H9 (cell line): ENCODE results near the gene ZBTB49. TPM values are rescaled to one million over a fixed set of nuclear protein-coding genes. Genes with fewer than 3 reads are reported as not detected.
"Not testable (repeated sequence)": the region's sequence is repeated elsewhere in the genome, so short reads cannot be mapped to it uniquely, and the experiment has no call there.

Experiments
- DNase-seq: peaks from one replicate; pipeline ENCODE4 v3.0.0-alpha.2; 2017
- H2AFZ ChIP-seq: one replicate; pipeline ENCODE4 v1.6.1; 2013; ENCODE audit warnings: mild to moderate bottlenecking, low read length, control low read depth, moderate library complexity
- H2AK5ac ChIP-seq: 2 replicates; pipeline ENCODE4 v1.6.1; 2013; ENCODE audit warnings: low read length, control low read depth, mixed read lengths; ENCODE audit not compliant: insufficient read length
- H2BK120ac ChIP-seq: one replicate; pipeline ENCODE4 v1.6.1; 2013; ENCODE audit warnings: low read depth, mild to moderate bottlenecking, low read length, control low read depth, inconsistent platforms; ENCODE audit not compliant: poor library complexity, severe bottlenecking
- H2BK12ac ChIP-seq: 2 replicates; pipeline ENCODE4 v1.6.1; 2013; ENCODE audit warnings: low read length, control low read depth, mixed read lengths, low read depth; ENCODE audit not compliant: insufficient read length
- H2BK15ac ChIP-seq: 2 replicates; pipeline ENCODE4 v1.6.1; 2013; ENCODE audit warnings: low read depth, low read length, control low read depth
- H2BK20ac ChIP-seq: one replicate; pipeline ENCODE4 v1.6.1; 2013; ENCODE audit warnings: low read depth, mild to moderate bottlenecking, low read length, control low read depth, inconsistent platforms; ENCODE audit not compliant: poor library complexity, severe bottlenecking
- H2BK5ac ChIP-seq: 2 replicates; pipeline ENCODE4 v1.6.1; 2013; ENCODE audit warnings: low read length, control low read depth, mixed read lengths; ENCODE audit not compliant: insufficient read length
- H3K14ac ChIP-seq: 2 replicates; pipeline ENCODE4 v1.6.1; 2013; ENCODE audit warnings: low read length, control low read depth; ENCODE audit not compliant: insufficient read depth
- H3K18ac ChIP-seq: 2 replicates; pipeline ENCODE4 v1.6.1; 2013; ENCODE audit warnings: low read depth, mild to moderate bottlenecking, mixed read lengths, low read length, control low read depth; ENCODE audit not compliant: insufficient read length
- H3K23ac ChIP-seq: 2 replicates; pipeline ENCODE4 v1.6.1; 2013; ENCODE audit warnings: low read length, control low read depth, mixed read lengths, low read depth; ENCODE audit not compliant: insufficient read length
- H3K23me2 ChIP-seq: 2 replicates; pipeline ENCODE4 v1.6.1; 2013; ENCODE audit warnings: low read depth, mild to moderate bottlenecking, mixed read lengths, low read length, control low read depth; ENCODE audit not compliant: insufficient read length, poor library complexity, severe bottlenecking
- H3K27ac ChIP-seq: 2 replicates; pipeline ENCODE4 v1.5.1; 2013; ENCODE audit warnings: low read length, control low read depth, mixed read lengths, low read depth; ENCODE audit not compliant: insufficient read length
- H3K27me3 ChIP-seq: 2 replicates; pipeline ENCODE4 v1.6.1; 2013; ENCODE audit warnings: low read length, control low read depth, inconsistent platforms; ENCODE audit not compliant: insufficient read depth
- H3K4ac ChIP-seq: 2 replicates; pipeline ENCODE4 v1.6.1; 2013; ENCODE audit warnings: low read depth, mild to moderate bottlenecking, control low read depth, inconsistent platforms, low read length, moderate library complexity
- H3K4me1 ChIP-seq: 2 replicates; pipeline ENCODE4 v1.6.1; 2013; ENCODE audit warnings: low read length, control low read depth, inconsistent platforms; ENCODE audit not compliant: insufficient read depth
- H3K4me2 ChIP-seq: 2 replicates; pipeline ENCODE4 v1.6.1; 2013; ENCODE audit warnings: low read length, control low read depth, mixed read lengths; ENCODE audit not compliant: insufficient read length, insufficient read depth
- H3K56ac ChIP-seq: 2 replicates; pipeline ENCODE4 v1.6.1; 2013; ENCODE audit warnings: low read depth, mild to moderate bottlenecking, mixed read lengths, low read length, control low read depth; ENCODE audit not compliant: insufficient read length
- H3K79me1 ChIP-seq: 2 replicates; pipeline ENCODE4 v1.6.1; 2013; ENCODE audit warnings: low read depth, mild to moderate bottlenecking, moderate library complexity, low read length, control low read depth, inconsistent platforms; ENCODE audit not compliant: insufficient read depth, poor library complexity, severe bottlenecking
- H3K79me2 ChIP-seq: 2 replicates; pipeline ENCODE4 v1.6.1; 2013; ENCODE audit warnings: low read length, control low read depth, inconsistent platforms; ENCODE audit not compliant: insufficient read depth
- H3K9ac ChIP-seq: 2 replicates; pipeline ENCODE4 v1.6.1; 2013; ENCODE audit warnings: low read length, control low read depth, mixed read lengths; ENCODE audit not compliant: insufficient read length; ENCODE audit errors: extremely low read depth
- H3K9me3 ChIP-seq: one replicate; pipeline ENCODE4 v1.6.1; 2013; ENCODE audit warnings: low read depth, low read length, inconsistent platforms; ENCODE audit not compliant: control insufficient read depth
- H3T11ph ChIP-seq: one replicate; pipeline ENCODE4 v1.6.1; 2013; ENCODE audit warnings: mild to moderate bottlenecking, low read length, control low read depth, inconsistent platforms
- H4K20me1 ChIP-seq: one replicate; pipeline ENCODE4 v1.6.1; 2013; ENCODE audit not compliant: control insufficient read depth, insufficient read length, insufficient read depth
- H4K5ac ChIP-seq: 2 replicates; pipeline ENCODE4 v1.6.1; 2013; ENCODE audit warnings: low read depth, mild to moderate bottlenecking, mixed read lengths, low read length, control low read depth; ENCODE audit not compliant: insufficient read length
- H4K8ac ChIP-seq: replicated peaks from 2 replicates; pipeline ENCODE4 v1.6.1; 2013; ENCODE audit warnings: low read length, control low read depth, mixed read lengths, low read depth; ENCODE audit not compliant: insufficient read length
- H4K91ac ChIP-seq: 2 replicates; pipeline ENCODE4 v1.6.1; 2013; ENCODE audit warnings: low read depth, mild to moderate bottlenecking, moderate library complexity, mixed read lengths, low read length, control low read depth; ENCODE audit not compliant: insufficient read length
- H3K27ac Mint-ChIP-seq, 3 experiments: 2 replicates in 2 of 3; 3 replicates in 1 of 3; pipeline ENCODE4 v1.8.0; 2020 to 2021; ENCODE audit warnings: mixed read lengths in 3 of 3, mild to moderate bottlenecking in 1 of 3, moderate library complexity in 1 of 3
- H3K27me3 Mint-ChIP-seq: 2 replicates; pipeline ENCODE4 v1.8.0; 2021; ENCODE audit warnings: low read depth, mild to moderate bottlenecking, moderate library complexity, mixed read lengths
- H3K36me3 Mint-ChIP-seq, 3 experiments: 2 replicates in 2 of 3; 3 replicates in 1 of 3; pipeline ENCODE4 v1.8.0; 2020 to 2021; ENCODE audit warnings: low read depth in 3 of 3, mixed read lengths in 3 of 3; ENCODE audit not compliant: insufficient read depth in 1 of 3
- H3K4me1 Mint-ChIP-seq, 2 experiments: 2 replicates each; pipeline ENCODE4 v1.8.0; 2020; ENCODE audit warnings: mixed read lengths in 2 of 2
- H3K4me3 Mint-ChIP-seq, 2 experiments: 2 replicates in 1 of 2; 3 replicates in 1 of 2; pipeline ENCODE4 v1.8.0; 2020 to 2021; ENCODE audit warnings: mild to moderate bottlenecking in 2 of 2, mixed read lengths in 2 of 2, moderate library complexity in 1 of 2
- H3K9me3 Mint-ChIP-seq, 2 experiments: 2 replicates in 1 of 2; 3 replicates in 1 of 2; pipeline ENCODE4 v1.8.0; 2020; ENCODE audit warnings: mild to moderate bottlenecking in 2 of 2, mixed read lengths in 2 of 2, moderate library complexity in 1 of 2
- WGBS: extraction: QIAGEN DNeasy Blood & Tissue Kit; methylation state at CpG from one replicate; pipeline ENCODE4 v1.1.7; 2013; ENCODE audit warnings: missing lambda C conversion rate, low lambda C conversion rate, mixed read lengths; ENCODE audit not compliant: insufficient read length; ENCODE audit errors: extremely low coverage; 5-methylcytosine and 5-hydroxymethylcytosine counted together
- total RNA-seq: library from RNA; stranded (reverse); gene quantifications from 2 replicates; pipeline ENCODE4 v1.2.1, GENCODE V29; 2021
- TF ChIP-seq, protein P1 (sequence below): fragments of 200-600 bp; sonication (generic); conservative IDR thresholded peaks from 3 replicates; pipeline ENCODE4 v1.8.0; 2021; ENCODE audit warnings: antibody characterized with exemption, mild to moderate bottlenecking

ZBTB49 gene
- total RNA-seq, 1 experiment from 2014 or later: 8.7 TPM

GRCh38 chr4:4248885-4249203 lies 41.2 kb upstream of the ZBTB49 start:
- Histone ChIP-seq H2BK20ac (no peak overlapping the region), H3K23ac (no peak overlapping the region), H3K27ac (peak overlapping the region; percentile 90), H3K9me3 (no peaks in the 10 kb centered on the region), H2BK120ac (no peak overlapping the region), H4K5ac (peak overlapping the region; percentile 94), H3K4me1 (no peaks in the 10 kb centered on the region), H3K56ac (no peak overlapping the region), H3K23me2 (peaks cover 11% of the 10 kb centered on the region), H3K79me2 (no peaks in the 10 kb centered on the region), H3K9ac (peak overlapping the region; percentile 91), H2BK12ac (peak overlapping the region; percentile 50), H3K27me3 (peaks cover 3% of the 10 kb centered on the region; the same call in 1 of the 2 replicates), H3K4me2 (peak overlapping the region; percentile 98), H2BK5ac (no peak overlapping the region), H3K79me1 (peaks cover 2% of the 10 kb centered on the region), H2AK5ac (no peak overlapping the region), H4K91ac (no peak overlapping the region), H4K20me1 (no peaks in the 10 kb centered on the region), H3K18ac (peak overlapping the region; percentile 54), H2AFZ (no peak overlapping the region), H3K4ac (no peak overlapping the region), H4K8ac (peak overlapping the region; percentile 72), H3K14ac (peak overlapping the region; percentile 97), H2BK15ac (no peak overlapping the region), H3T11ph (no peak overlapping the region)
- H3K4me3 Mint-ChIP-seq: peak overlapping the region; percentile 91 to 93
- no peaks in the 10 kb centered on the region for H3K9me3 Mint-ChIP-seq
- peak overlapping the region in 2 of 3 experiments; percentile 99; a peak in 4 of 7 replicates for H3K27ac Mint-ChIP-seq
- no CpG with 5 or more reads among the region's 10 CpGs for WGBS
- peaks cover 14 to 15% of the 10 kb centered on the region in 2 experiments for H3K4me1 Mint-ChIP-seq
- H3K27me3 Mint-ChIP-seq: peaks cover 9% of the 10 kb centered on the region
- peaks cover 11 to 23% (median 20%) of the 10 kb centered on the region in 3 experiments; a peak in 6 of 7 replicates for H3K36me3 Mint-ChIP-seq
- DNase-seq: no peak
- TF ChIP-seq, protein P1, sequence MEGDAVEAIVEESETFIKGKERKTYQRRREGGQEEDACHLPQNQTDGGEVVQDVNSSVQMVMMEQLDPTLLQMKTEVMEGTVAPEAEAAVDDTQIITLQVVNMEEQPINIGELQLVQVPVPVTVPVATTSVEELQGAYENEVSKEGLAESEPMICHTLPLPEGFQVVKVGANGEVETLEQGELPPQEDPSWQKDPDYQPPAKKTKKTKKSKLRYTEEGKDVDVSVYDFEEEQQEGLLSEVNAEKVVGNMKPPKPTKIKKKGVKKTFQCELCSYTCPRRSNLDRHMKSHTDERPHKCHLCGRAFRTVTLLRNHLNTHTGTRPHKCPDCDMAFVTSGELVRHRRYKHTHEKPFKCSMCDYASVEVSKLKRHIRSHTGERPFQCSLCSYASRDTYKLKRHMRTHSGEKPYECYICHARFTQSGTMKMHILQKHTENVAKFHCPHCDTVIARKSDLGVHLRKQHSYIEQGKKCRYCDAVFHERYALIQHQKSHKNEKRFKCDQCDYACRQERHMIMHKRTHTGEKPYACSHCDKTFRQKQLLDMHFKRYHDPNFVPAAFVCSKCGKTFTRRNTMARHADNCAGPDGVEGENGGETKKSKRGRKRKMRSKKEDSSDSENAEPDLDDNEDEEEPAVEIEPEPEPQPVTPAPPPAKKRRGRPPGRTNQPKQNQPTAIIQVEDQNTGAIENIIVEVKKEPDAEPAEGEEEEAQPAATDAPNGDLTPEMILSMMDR: no peak

DNA sequence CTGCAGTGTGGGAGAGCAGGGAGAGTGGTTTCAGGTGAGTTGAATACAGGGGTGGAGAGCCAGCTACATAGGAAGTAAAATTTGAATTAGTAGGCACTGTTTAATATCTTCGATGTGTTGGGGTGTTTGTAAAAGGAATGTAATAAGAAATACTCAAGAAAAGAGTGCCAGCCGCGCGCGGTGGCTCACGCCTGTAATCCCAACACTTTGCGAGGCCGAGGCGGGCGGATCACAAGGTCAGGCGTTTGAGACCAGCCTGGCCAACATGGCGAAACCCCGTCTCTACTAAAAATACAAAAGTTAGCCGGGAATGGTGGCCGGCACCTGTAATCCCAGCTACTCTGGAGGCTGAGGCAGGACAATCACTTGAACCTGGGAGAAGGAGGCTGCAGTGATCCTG lies 40.7 kb upstream of the ZBTB49 start:
- not testable (repeated sequence) for H3K56ac ChIP-seq, H3K4me2 ChIP-seq, H3K79me2 ChIP-seq, H3K9ac ChIP-seq, H3K9me3 Mint-ChIP-seq, H2BK120ac ChIP-seq, H3K18ac ChIP-seq, H2AFZ ChIP-seq, H3K4ac ChIP-seq, H3K14ac ChIP-seq, H3K9me3 ChIP-seq, H3K27me3 ChIP-seq, H3K27ac ChIP-seq, H3K79me1 ChIP-seq, H2BK15ac ChIP-seq, DNase-seq, H2BK12ac ChIP-seq, H4K8ac ChIP-seq, H3K4me1 ChIP-seq, H2BK20ac ChIP-seq, H4K5ac ChIP-seq, H3K23ac ChIP-seq, H2BK5ac ChIP-seq, H3K27ac Mint-ChIP-seq, H3T11ph ChIP-seq, H4K91ac ChIP-seq, H2AK5ac ChIP-seq, H4K20me1 ChIP-seq
- peaks cover 11% of the 10 kb centered on the region for H3K23me2 ChIP-seq
- 100% methylated on average over 1 of the region's 15 CpGs for WGBS
- Mint-ChIP-seq H3K4me3 (peak overlapping the region; percentile 35 to 93), H3K27me3 (peaks cover 11% of the 10 kb centered on the region), H3K36me3 (peaks cover 10 to 18% (median 17%) of the 10 kb centered on the region in 3 experiments; a peak in 6 of 7 replicates), H3K4me1 (peaks cover 14 to 15% of the 10 kb centered on the region in 2 experiments)
